WTC11 (cell line): ENCODE measurements around the gene ADAMTS18.

Experiments used
- ATF1 ChIP-seq: sonication (generic); formaldehyde crosslinking; IDR thresholded peaks from 2 replicates; pipeline ENCODE4 v1.8.1; 2023; ENCODE audit warnings: mild to moderate bottlenecking, moderate library complexity, missing genetic modification reagents
- CTCF ChIP-seq: fragments of 200-600 bp; IDR thresholded peaks from 2 replicates; pipeline ENCODE4 v1.8.0; 2022; ENCODE audit warnings: antibody characterized with exemption
- JUN ChIP-seq: sonication (generic); formaldehyde crosslinking; IDR thresholded peaks from 2 replicates; pipeline ENCODE4 v1.8.0; 2023; ENCODE audit warnings: mild to moderate bottlenecking, missing genetic modification reagents
- USF1 ChIP-seq: sonication (generic); formaldehyde crosslinking; IDR thresholded peaks from 2 replicates; pipeline ENCODE4 v1.8.0; 2022; ENCODE audit warnings: mild to moderate bottlenecking, missing genetic modification reagents
- USF2 ChIP-seq: sonication (generic); formaldehyde crosslinking; IDR thresholded peaks from 2 replicates; pipeline ENCODE4 v1.8.1; 2023; ENCODE audit warnings: mild to moderate bottlenecking, missing genetic modification reagents, moderate library complexity

- TF ChIP-seq USF1 (CRISPR knock-in tag) (no peak), JUN (no peak), USF2 (no peak), CTCF (no peak), ATF1 (CRISPR knock-in tag) (no peak)
These were observed 163.1 kb downstream of the ADAMTS18 start for GRCh38 chr16:77271532-77272426.
